Suppressor macrophage treated with lipopolysaccharide for 4 hours (primary cell): ENCODE measurements around the gene IPP.
"Not testable (repeated sequence)": the region's sequence is repeated elsewhere in the genome, so short reads cannot be mapped to it uniquely, and the experiment has no call there.

Experiments
- DNase-seq: peaks from one replicate; pipeline ENCODE4 v3.0.0-alpha.2; 2020

Gene IPP

DNA sequence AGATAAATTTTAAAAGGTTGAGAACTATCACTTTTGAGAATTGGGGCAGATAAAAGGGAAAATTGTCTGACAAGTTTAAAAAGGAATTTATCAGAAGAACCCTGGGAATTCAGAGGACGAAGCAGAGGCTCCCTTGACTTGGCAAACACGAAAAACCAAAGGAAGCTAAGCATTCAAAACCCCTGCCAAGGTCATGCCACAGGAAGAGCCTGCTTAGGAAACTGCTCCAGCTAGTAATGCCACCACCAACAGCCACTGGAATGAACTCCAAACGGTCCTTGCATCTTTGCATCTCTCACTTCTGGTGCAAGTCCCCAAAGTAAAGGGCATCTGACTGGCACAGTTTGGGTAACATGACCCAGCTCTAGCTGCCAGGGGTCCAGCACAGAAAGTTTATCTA, 71.3 kb downstream of the IPP start:
- DNase-seq: no peak

DNA sequence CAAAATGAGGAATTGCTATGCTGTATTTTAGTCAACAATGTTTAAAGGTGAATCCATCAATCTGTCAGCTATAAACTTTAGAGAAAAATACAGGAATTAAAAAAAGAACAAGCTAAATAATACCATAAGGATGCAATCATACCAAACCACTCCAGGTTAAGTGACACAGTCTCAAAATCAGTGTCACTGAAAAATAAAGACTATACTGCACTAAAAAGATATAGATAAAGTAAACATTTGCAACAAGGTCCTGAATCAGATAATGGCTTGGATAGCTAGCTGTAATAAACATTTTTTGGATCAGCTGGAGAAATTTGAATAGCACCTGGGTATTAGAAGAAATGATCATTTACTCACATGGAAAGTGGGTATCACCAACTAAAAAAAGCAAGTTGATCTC, 72.0 kb downstream of the IPP start:
- DNase-seq: no peak

DNA sequence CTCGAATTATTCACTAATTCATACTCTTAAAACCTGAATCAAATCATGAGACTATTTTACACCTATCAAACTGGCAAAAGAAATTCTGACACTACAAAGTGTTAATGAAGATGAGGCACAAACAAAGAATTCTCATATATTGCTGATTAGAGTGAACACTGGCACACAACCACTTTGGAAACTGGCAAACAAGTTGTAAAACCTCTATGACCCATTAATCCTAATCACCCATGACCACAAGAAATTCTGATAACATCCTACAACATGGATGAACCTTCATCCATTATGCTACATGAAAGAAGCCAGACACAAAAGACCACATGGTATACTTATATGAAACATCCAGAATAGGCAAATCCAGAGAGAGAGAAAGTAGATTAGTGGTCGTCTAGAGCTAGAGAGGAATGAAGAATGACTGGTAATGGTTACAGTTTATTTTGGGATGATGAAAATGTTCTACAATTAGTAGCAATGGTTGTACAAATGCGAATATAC, 72.7 kb downstream of the IPP start:
- DNase-seq: no peak

DNA sequence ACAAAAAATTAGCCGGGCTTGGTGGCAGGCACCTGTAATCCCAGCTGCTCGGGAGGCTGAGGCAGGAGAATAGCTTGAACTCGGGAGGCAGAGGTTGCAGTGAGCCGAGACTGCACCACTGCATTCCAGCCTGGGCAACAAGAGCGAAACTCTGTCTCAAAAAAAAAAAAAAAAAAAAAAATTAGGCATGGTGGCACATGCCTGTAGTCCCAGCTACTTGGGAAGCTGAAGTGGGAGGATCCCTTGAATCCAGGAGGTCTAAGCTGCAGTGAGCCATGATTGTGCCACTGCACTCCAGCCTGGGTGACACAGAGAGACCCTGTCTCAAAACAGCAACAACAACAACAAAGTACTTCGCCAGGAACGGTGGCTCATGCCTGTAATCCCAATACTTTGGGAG, 73.9 kb downstream of the IPP start:
- not testable (repeated sequence) for DNase-seq

DNA sequence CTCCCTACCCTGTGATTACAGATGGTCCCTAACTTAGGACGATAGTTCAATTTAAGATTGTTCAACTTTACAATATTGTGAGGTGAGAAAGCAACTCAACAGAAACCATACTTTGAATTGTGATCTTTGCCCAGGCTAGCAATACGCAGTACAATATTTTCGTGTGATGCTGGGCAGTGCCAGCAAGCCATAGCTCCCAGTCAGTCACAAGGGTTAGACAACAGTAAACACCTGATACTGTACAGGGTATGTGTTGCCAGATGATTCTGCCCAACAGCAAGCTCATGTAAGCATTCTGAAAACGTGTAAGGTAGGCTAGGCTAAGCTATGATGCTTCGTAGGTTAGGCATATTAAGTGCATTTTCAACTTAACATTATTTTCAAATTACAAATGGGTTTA, 76.0 kb downstream of the IPP start:
- no peak for DNase-seq

DNA sequence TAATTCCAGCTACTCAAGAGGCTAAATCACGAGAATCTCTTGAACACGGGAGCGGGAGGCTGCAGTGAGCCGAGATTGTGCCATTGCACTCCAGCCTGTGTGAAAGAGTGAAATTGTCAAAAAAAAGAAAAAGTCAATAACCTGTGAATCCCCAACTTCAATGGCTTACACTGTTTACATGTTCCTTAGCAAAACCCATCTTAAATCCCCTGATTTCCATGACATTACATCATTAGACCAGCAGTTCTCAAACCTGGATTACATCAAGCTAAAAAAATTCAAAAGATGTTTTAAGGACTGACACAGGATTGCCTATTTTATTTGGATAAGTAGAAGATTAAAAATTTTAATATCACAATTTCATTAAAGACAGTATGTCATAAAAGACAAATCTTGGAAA, 76.5 kb downstream of the IPP start:
- DNase-seq: no peak

DNA sequence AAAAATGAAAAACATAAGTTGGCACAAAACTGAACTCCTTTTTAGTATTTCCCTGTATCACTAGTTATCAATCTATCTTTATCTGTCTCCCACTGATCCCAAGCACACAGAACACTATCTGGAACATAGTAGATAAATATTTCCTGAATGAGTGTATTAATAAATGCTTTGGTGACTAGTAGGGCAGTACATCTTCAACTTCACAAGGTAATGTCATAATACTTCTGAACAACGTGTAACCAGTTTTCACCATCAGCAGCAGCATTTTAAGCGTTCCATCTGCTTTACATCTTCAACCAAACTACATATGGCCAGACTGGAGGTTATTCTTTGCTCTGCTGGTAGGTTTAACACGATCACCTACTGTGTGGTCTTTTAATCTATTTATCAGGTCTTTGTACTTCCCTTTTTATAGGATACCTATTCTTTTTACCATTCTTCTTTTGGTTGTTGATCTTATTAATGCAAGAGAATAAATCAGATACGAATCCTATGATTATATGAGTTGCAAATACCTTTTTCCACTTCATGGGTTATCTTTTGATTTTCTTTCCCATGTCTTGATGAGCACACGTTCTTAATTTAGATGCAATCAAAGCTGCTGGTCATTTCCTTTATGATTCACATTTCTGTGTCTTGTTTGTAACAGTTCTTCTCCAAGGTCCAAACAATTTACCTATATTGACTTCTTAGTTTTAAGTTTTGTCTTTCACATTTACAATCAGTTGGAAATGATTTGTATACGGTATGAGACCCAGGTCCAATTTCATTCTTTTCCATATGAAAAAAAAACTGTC, 80.4 kb downstream of the IPP start:
- no peak for DNase-seq

DNA sequence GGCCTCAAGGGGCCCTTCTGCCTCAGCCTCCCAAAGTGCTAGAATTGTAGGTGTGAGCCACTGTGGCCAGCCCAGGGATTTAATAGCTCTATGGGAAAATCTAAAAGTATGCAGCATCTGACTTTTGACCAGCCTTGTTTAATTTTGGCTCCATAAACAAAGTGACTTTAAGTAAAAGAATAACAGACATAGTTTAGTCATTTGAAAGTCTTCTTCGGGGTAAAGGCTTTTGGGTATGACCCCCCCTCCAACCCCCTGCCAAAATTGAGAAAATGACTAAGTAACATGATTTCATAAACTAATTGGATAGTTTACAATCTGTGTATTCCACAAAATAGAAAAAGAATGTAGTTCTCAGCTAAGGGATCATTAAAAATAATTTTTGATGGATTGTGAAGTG, 81.1 kb downstream of the IPP start:
- DNase-seq: no peak

DNA sequence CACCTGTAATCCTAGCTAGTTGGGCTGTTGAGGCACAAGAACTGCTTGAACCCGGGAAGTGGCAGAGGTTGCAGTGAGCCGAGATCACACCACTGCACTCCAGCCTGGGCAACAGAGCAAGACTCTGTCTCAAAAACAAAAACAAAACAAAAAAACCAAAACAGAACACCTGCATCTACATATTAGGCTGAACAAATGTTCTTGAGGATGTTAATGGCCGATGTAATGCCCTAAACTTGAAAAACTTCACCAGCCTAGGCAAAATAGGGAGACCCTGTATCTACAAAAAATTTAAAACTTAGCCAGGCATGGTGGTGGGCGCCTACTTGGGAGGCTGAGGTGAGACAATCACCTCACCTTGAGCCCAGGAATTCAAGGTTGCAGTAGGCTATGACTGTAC, 81.9 kb downstream of the IPP start:
- DNase-seq: no peak

DNA sequence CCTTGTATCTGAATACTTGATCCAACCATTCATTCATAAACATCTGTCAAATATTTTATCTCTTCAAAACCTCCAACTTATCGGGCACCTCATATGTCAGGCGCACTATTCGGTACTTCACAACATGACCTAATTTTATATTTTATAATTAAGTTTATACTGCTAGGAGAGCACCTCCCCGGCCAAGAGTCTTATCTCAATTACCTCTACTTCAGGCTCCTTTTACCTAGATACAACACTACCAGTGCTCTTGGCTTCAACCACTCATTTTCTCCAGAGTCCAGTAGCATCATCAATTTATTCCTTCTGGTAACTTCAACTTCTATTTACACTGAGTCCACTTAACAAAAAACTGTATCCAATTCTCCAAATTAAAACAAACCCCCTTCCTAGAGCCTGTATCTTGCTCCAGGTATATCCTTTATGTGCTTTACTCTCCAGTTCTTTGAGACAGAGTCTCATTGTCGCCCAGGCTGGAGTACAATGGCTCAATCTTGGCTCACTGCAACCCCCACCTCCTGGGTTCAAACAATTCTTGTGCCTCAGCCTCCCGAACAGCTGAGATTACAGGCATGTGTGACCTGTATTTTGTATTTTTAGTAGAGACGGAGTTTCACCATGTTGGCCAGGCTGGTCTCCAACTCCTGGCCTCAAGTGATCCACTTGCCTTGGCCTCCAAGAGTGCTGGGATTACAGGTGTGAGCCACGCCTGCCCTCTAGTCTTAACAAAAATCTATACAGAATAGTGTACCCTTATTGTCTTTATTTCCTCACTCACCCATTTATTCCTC, 82.9 kb downstream of the IPP start:
- DNase-seq: no peak

DNA sequence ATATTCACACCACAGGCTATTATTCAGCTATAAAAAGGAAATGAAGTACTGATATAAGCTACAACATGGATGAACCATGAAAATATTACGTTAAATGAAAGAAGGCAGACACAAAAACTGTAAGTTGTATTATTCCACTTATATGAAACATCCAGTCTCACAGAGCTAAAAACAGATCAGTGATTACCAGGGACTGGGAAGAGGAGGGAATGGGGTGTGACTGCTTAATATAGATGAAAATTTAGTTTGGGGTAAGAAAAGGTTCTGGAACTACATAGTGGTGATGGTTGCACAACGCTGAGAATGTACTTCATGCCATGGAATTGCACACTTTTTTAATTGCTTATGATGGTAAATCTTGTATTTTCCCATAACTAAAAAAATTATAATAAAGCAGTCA, 83.6 kb downstream of the IPP start:
- DNase-seq: no peak

DNA sequence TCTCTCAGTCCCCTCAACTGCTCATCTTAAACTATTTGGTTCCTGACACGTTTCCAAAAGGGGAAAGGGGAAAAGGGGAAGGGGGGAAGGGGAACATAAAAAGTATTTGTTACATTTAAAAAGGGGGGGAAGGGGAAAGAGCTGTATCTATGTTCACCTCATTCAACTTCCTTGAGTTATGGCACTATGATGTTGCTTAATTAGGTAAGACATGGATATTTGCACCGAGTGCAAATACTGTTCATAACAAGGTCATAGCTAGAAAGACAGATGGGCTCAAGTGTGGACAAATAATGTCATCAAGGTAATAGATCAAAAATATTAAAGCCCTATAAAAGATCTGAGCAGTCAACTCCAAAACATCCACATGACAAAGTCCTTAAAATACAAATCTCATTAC, 90.1 kb downstream of the IPP start:
- DNase-seq: no peak

DNA sequence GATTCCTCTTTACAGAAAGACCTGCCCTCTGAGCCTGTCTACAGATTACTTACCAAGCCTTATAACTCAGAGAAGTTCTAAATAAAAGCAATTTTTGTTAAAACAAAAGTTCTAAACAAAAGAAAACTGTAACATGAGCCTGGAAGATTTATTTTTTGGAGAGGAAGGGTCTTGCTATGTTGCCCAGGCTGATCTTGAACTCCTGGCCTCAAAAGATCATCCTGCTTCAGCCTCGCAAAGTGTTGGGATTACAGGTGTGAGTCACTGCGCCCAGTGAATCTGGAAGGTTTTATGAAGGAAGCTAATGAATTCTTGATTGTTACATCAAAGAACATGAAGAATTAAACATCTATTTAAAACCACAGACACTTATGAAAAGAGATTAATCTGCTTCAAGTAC, 91.2 kb downstream of the IPP start:
- no peak for DNase-seq

DNA sequence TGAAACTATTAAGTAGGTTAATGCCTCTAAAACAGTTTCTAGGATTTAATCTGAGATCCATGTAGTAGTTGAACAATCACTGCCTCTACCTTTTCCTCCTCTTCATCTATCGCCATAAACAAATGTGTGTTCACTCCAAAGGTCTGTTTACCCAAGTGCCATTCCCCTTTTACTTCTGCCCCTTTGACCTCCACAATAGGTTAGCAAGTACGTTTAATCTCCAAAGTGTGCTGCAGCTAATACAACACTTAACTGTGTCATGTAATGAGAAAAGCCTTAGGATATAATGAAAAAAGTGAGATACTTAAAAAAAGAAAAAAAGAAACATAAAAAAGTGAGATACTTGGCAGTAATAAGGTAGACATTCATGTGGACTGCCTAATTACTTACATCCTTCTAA, 92.3 kb downstream of the IPP start:
- no peak for DNase-seq

DNA sequence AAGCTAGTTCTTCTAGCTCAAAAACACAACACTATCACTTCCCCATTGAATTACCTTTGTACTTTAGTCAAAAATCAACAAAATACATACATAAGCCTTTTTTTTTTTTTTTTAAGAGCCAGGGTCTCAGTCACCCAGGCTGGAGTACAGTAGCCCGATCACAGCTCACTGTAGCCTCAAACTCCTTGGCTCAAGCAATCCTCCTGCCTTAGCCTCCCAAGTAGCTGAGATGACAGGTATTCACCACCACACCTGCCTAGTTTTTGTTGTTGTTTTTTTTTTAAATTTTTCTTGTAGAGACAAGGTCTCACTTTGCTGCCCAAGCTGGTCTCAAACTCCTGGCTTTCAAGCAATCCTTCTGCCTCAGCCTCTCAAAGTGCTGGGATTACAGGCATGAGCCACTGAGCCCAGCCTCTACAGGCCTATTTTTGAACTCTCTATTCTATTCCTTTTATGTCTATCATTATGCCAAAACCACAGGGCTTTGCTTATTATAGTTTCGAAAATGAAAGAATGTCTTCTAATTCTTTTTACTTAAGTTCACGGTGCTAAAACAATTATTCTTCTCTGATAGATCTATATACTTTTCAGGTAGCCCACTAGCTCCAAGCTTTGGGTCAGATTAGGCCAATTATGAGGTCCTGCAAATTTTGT, 93.8 kb downstream of the IPP start:
- no peak for DNase-seq

DNA sequence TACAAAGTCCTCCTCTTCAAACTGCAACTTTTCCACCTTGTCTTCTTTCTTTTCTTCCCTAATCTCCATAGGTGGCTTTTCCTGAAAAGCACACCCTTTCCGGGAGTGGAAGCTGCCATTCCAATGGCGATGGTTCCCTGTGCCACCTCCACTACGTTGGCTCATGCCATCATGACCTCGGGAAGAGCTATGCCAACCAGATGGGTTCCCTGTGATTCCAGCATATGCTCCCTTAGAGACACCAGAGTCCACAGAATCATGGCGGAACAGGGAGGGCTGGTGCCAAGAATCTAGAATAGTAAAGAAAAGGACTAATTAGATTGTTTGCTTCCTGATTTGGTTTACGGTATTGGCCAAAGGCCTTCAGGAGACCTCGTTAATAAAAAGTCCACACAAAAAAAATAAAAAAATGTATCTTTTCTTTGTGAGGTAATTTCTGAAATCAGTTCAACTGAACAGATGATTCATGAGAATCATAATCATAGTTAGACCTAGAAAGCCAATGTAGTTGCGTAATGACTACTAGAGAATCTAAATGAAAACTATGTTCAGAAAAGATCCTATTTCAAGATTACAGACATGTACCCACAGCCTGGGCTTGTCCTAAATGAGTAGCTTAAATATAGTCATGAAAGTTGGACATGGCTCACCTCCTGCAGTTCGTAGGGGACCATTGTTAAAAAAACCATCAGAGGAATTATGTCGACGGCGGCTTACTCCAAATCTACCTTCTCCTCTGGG, 95.7 kb downstream of the IPP start:
- DNase-seq: no peak
